ENCODE measurements around the gene RPL13A. TPM values are rescaled to one million over a fixed set of nuclear protein-coding genes. Genes with fewer than 3 reads are reported as not detected.

RPL13A gene
- total and polyA plus RNA-seq, 9 of the 15 experiments (the other 6 are each of a cell fraction or from before 2014, with no cell fraction given) = 1,744 to 5,482 (median 2,949) TPM

DNA sequence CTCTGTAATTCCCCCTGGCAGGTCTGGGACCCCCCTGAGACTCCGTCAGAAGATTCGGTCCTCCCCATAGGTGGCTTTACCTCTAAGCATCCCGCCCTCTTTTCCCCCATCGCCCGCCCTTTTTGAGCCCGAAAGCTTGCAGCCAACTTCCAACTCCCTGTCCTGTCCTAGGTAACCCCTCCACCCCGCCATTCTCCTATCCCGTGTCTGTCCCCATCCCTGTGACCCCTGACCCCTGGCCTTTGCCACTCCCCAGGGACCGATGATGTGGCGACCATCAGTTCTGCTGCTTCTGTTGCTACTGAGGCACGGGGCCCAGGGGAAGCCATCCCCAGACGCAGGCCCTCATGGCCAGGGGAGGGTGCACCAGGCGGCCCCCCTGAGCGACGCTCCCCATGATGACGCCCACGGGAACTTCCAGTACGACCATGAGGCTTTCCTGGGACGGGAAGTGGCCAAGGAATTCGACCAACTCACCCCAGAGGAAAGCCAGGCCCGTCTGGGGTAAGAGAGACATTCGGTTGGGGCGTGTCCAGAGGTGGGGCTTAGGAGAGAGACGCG, 40.9 kb downstream of the RPL13A start:
- H3K9ac ChIP-seq (ENCODE audit: insufficient read depth in 1 of 2, low read depth in 2 of 2, low read length in 2 of 2) = peak overlapping the region; percentile 60 to 93; a peak in 3 of 4 replicates
- CTCF ChIA-PET (ENCODE audit: low intra/inter-chr PET ratio) = interaction anchor here (0.6 kb wide), 1 partner anchor 31 kb away, joined by 4 read pairs; no protein-coding TSS in a partner anchor

DNA sequence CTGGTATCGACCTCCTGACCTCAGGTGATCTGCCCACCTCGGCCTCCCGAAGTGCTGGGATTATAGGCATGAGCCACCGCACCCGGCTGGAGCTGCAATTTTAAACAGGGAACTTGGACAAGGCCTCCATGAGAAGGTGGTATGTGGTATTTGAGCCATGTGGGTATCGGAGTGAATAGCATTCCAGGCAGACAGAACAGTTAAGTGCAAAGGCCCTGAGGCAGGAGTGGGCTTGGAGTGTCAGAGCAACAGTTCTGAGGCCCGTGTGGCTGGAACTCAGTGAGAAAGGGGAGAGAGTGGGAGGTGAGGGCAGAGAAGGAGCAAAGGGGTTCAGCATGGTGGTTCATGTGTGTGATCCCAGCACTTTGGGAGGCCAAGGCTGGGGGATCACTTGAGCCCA, 43.3 kb downstream of the RPL13A start:
- WGBS (ENCODE audit: insufficient coverage, low coverage, missing lambda C conversion rate) = 72% methylated on average over 7 of the region's 7 CpGs
- H3K4me1 ChIP-seq (replicated peaks in 1 of 2; ENCODE audit: control insufficient read depth in 2 of 2, insufficient read depth in 2 of 2, low read length in 2 of 2) = peaks cover 17 to 39% of the 10 kb centered on the region in 2 experiments
- no peaks in the 10 kb centered on the region for H3K9me3 ChIP-seq (replicated peaks; ENCODE audit: control insufficient read depth, insufficient read depth, low read depth, low read length)
- H3K79me2 ChIP-seq (ENCODE audit: control insufficient read depth, insufficient read depth, low read length) = no peaks in the 10 kb centered on the region
- no peak overlapping the region for H3K4me3 ChIP-seq
- ChIA-PET CTCF (ENCODE audit: low intra/inter-chr PET ratio) (no interaction called here), POLR2A (interaction anchor here (0.6 to 0.9 kb wide), 2 partner anchors 59 to 183 kb away, joined by 3 read pairs; no protein-coding TSS in a partner anchor)
- peak overlapping the region in 1 of 2 experiments; percentile 56; a peak in 1 of 4 replicates for H3K9ac ChIP-seq (ENCODE audit: insufficient read depth in 1 of 2, low read depth in 2 of 2, low read length in 2 of 2)
- no peak overlapping the region for H2AFZ ChIP-seq (ENCODE audit: low read depth, low read length)
- no peak for FAIRE-seq
- no peaks in the 10 kb centered on the region for H3K9me1 ChIP-seq (ENCODE audit: control insufficient read depth, insufficient read depth, low read length)
- no TSS peak for BruUV-seq (replicated peaks)
- DNase-seq (ENCODE audit: extremely low read depth in 1 of 4, low spot score in 3 of 4) = no peak
- no peak overlapping the region for H3K4me2 ChIP-seq (ENCODE audit: insufficient read depth, low read length)
- no peak for ATAC-seq
- intact Hi-C loops (cut with micrococcal nuclease) (no loop called here), in situ Hi-C loops (cut with MboI) (no loop called here)
- no peak overlapping the region for H3K27ac ChIP-seq (ENCODE audit: extremely low read depth, low read depth, low read length)
- no peaks in the 10 kb centered on the region for H3K36me3 ChIP-seq (ENCODE audit: control insufficient read depth, insufficient read depth, low read length)
- H4K20me1 ChIP-seq (replicated peaks; ENCODE audit: control insufficient read depth, insufficient read depth, low read length) = no peaks in the 10 kb centered on the region
- no peaks in the 10 kb centered on the region for H3K27me3 ChIP-seq (ENCODE audit: control insufficient read depth in 2 of 2, insufficient read depth in 2 of 2, low read length in 2 of 2)
- no peak for TF ChIP-seq ZNF431 (CRISPR knock-in tag; IDR thresholded peaks at IDR 0.05)
- TF ChIP-seq NR4A1 (CRISPR knock-in tag; IDR thresholded peaks at IDR 0.05) = no peak
- TF ChIP-seq NR4A1 (tag; IDR thresholded peaks at IDR 0.05) = no peak
- TF ChIP-seq ETV6 (IDR thresholded peaks at IDR 0.05; ENCODE audit: borderline replicate concordance in 1 of 2, low read depth in 2 of 2, low read length in 1 of 2) = no peak
- TF ChIP-seq ETV6 (CRISPR knock-in tag; IDR thresholded peaks at IDR 0.05; ENCODE audit: borderline replicate concordance) = no peak
- no peak for TF ChIP-seq ZBTB9 (CRISPR knock-in tag; IDR thresholded peaks at IDR 0.05)
- TF ChIP-seq ZNF311 (CRISPR knock-in tag; IDR thresholded peaks at IDR 0.05) = no peak
- no peak for TF ChIP-seq HNRNPK (IDR thresholded peaks at IDR 0.05; ENCODE audit: low read depth, low read length, poor library complexity, severe bottlenecking)
- no peak for TF ChIP-seq NEUROD1 (IDR thresholded peaks at IDR 0.05; ENCODE audit: borderline replicate concordance, low read depth, low read length, partially characterized antibody)
- TF ChIP-seq CREM (IDR thresholded peaks at IDR 0.05; ENCODE audit: low read depth) = no peak

More for the DNA sequence above, 40.9 kb downstream of the RPL13A start:
- Histone ChIP-seq H3K9me3 (replicated peaks; ENCODE audit: control insufficient read depth, insufficient read depth, low read depth, low read length) (no peaks in the 10 kb centered on the region), H3K9me1 (ENCODE audit: control insufficient read depth, insufficient read depth, low read length) (no peaks in the 10 kb centered on the region), H3K4me2 (ENCODE audit: insufficient read depth, low read length) (peak overlapping the region; percentile 82), H2AFZ (ENCODE audit: low read depth, low read length) (peak overlapping the region; percentile 94), H3K79me2 (ENCODE audit: control insufficient read depth, insufficient read depth, low read length) (no peaks in the 10 kb centered on the region), H4K20me1 (replicated peaks; ENCODE audit: control insufficient read depth, insufficient read depth, low read length) (no peaks in the 10 kb centered on the region), H3K27ac (ENCODE audit: extremely low read depth, low read depth, low read length) (no peak overlapping the region), H3K27me3 (ENCODE audit: control insufficient read depth in 2 of 2, insufficient read depth in 2 of 2, low read length in 2 of 2) (no peaks in the 10 kb centered on the region), H3K4me1 (replicated peaks in 1 of 2; ENCODE audit: control insufficient read depth in 2 of 2, insufficient read depth in 2 of 2, low read length in 2 of 2) (peaks cover 10 to 40% of the 10 kb centered on the region in 2 experiments; a peak in 4 of 5 replicates), H3K36me3 (ENCODE audit: control insufficient read depth, insufficient read depth, low read length) (no peaks in the 10 kb centered on the region), H3K4me3 (peak overlapping the region; percentile 44)
- in situ Hi-C loops (cut with MboI) (no loop called here), intact Hi-C loops (cut with micrococcal nuclease) (no loop called here)
- BruUV-seq (replicated peaks) = TSS peak; percentile 90
- 33% methylated on average over 20 of the region's 25 CpGs for WGBS (ENCODE audit: insufficient coverage, low coverage, missing lambda C conversion rate)
- TF ChIP-seq NR2C1 (IDR thresholded peaks at IDR 0.05) (peak; percentile 86), NR2C1 (tag; IDR thresholded peaks at IDR 0.05) (peak; percentile 58), ZBTB7A (IDR thresholded peaks at IDR 0.05; ENCODE audit: borderline replicate concordance, control insufficient read depth, low read depth, low read length) (no peak)
- FAIRE-seq = no peak
- DNase-seq (ENCODE audit: extremely low read depth in 1 of 4, low spot score in 3 of 4) = peak in 2 of 4 experiments; percentile 8 to 10
- POLR2A ChIA-PET = interaction anchor here (0.8 to 1.4 kb wide), 8 partner anchors 16 to 609 kb away, joined by 3 to 14 read pairs (median 4); partner anchors contain the start of genes NOSIP and RPS11
- ATAC-seq = no peak
